HepG2 (cell line): ENCODE results near the gene ZNF331. TPM values are rescaled to one million over a fixed set of nuclear protein-coding genes. Genes with fewer than 3 reads are reported as not detected.
A peak's percentile ranks its signal among the peaks of the same experiment; 100 is the strongest.

Experiments used
- ATAC-seq: fragments of 200-7000 bp; cut with Tn5 transposase; 3 replicates; pipeline ENCODE4 v1.9.1; 2020; ENCODE audit warnings: mild to moderate bottlenecking, moderate library complexity
- BruUV-seq: library from RNA; stranded (reverse); fragments of 400-500 nt; replicated peaks from 2 replicates; lab custom pipeline; 2021; lab: Mats Ljungman, UMichigan
- CTCF ChIA-PET: fragments of 300-600 bp; formaldehyde crosslinking; extraction: SDS; loops from one replicate; lab custom pipeline; 2021; ENCODE audit warnings: low total read pairs, inconsistent platforms, low intra/inter-chr PET ratio; lab: Yijun Ruan, JAX
- POLR2A ChIA-PET: fragments of 350-600 bp; sonication (Branson Sonifier 250); formaldehyde crosslinking; loops from one replicate; lab custom pipeline; 2020; ENCODE audit warnings: antibody characterized with exemption, inconsistent platforms; lab: Yijun Ruan, JAX
- DNase-seq: peaks from one replicate; pipeline ENCODE4 v3.0.0-alpha.2; 2015; ENCODE audit warnings: low spot score
- FAIRE-seq: peaks from 3 replicates; lab custom pipeline; 2011; peaks lifted over from hg19 to GRCh38; lab: Jason Lieb, UNC
- H2AFZ ChIP-seq: one replicate; pipeline ENCODE4 v1.6.1; 2011; ENCODE audit warnings: low read length, inconsistent platforms
- H3K27ac ChIP-seq: fragments of 300-600 bp; 3 replicates; pipeline ENCODE4 v1.8.0; 2011; ENCODE audit warnings: mixed run types, mild to moderate bottlenecking, mixed read lengths, low read length, inconsistent platforms; ENCODE audit not compliant: insufficient read depth; ENCODE audit errors: extremely low read length
- H3K27me3 ChIP-seq, 2 experiments: fragments of 200-600 bp in 1 of 2; 2 replicates in 1 of 2; 3 replicates in 1 of 2; pipeline versions ENCODE4 v1.6.0 to v1.8.0; 2011; ENCODE audit warnings: low read length in 2 of 2, mild to moderate bottlenecking in 2 of 2, moderate library complexity in 2 of 2, inconsistent platforms in 1 of 2; ENCODE audit not compliant: insufficient read depth in 2 of 2, control insufficient read depth in 1 of 2
- H3K36me3 ChIP-seq, 2 experiments: fragments of 200-600 bp in 1 of 2; replicated peaks in 1 of 2; 2 replicates in 1 of 2; 3 replicates in 1 of 2; pipeline versions ENCODE4 v1.5.1 to v1.8.0; 2011; ENCODE audit warnings: low read length in 2 of 2, inconsistent platforms in 1 of 2; ENCODE audit not compliant: insufficient read depth in 2 of 2, control insufficient read depth in 1 of 2
- H3K4me1 ChIP-seq: 2 replicates; pipeline ENCODE4 v1.5.1; 2012; ENCODE audit warnings: low read length, inconsistent platforms; ENCODE audit not compliant: insufficient read depth
- H3K4me2 ChIP-seq: 2 replicates; pipeline ENCODE4 v1.6.0; 2011; ENCODE audit warnings: low read depth, low read length, inconsistent platforms
- H3K4me3 ChIP-seq, 3 experiments: fragments of 200-600 bp in 1 of 3; sonication (generic), shearing (Covaris generic) in 1 of 3; replicated peaks in 1 of 3; 2 replicates each; pipeline ENCODE4 v1.5.1; 2011 to 2016; ENCODE audit warnings: low read length in 3 of 3, inconsistent platforms in 2 of 3, low read depth in 2 of 3, mild to moderate bottlenecking in 2 of 3, control low read depth in 1 of 3, mixed read lengths in 1 of 3; ENCODE audit not compliant: insufficient read depth in 1 of 3
- H3K79me2 ChIP-seq: one replicate; pipeline ENCODE4 v1.6.1; 2011; ENCODE audit warnings: low read length, inconsistent platforms; ENCODE audit not compliant: insufficient read depth
- H3K9ac ChIP-seq: 2 replicates; pipeline ENCODE4 v1.6.0; 2011; ENCODE audit warnings: mild to moderate bottlenecking, low read depth, low read length, inconsistent platforms; ENCODE audit not compliant: insufficient read depth
- H3K9me3 ChIP-seq: 2 replicates; pipeline ENCODE4 v1.5.1; 2012; ENCODE audit warnings: mild to moderate bottlenecking, low read length
- H4K20me1 ChIP-seq: 2 replicates; pipeline ENCODE4 v1.6.0; 2011; ENCODE audit warnings: inconsistent platforms, mild to moderate bottlenecking, low read length, moderate library complexity; ENCODE audit not compliant: insufficient read depth
- ARNTL ChIP-seq: sonication (generic); formaldehyde crosslinking; IDR thresholded peaks from 2 replicates; pipeline ENCODE4 v1.4.0; 2020; ENCODE audit warnings: mild to moderate bottlenecking, missing genetic modification reagents
- ATF5 ChIP-seq: sonication (generic); formaldehyde crosslinking; IDR thresholded peaks from 2 replicates; pipeline ENCODE4 v1.4.0; 2020; ENCODE audit warnings: mild to moderate bottlenecking, low read depth, missing genetic modification reagents
- HNRNPL ChIP-seq: fragments of 200-400 bp; formaldehyde crosslinking; IDR thresholded peaks from 2 replicates; pipeline ENCODE4 v1.6.1; 2017; ENCODE audit warnings: mild to moderate bottlenecking, low read depth, low read length
- HOXD1 ChIP-seq: sonication (generic); formaldehyde crosslinking; IDR thresholded peaks from 2 replicates; pipeline ENCODE4 v1.5.0; 2020; ENCODE audit warnings: missing genetic modification reagents
- JUN ChIP-seq: sonication (generic); formaldehyde crosslinking; IDR thresholded peaks from 2 replicates; pipeline ENCODE4 v1.4.0; 2020; ENCODE audit warnings: mild to moderate bottlenecking, missing genetic modification reagents
- KMT2A ChIP-seq: sonication (generic); formaldehyde crosslinking; IDR thresholded peaks from 2 replicates; pipeline ENCODE4 v1.4.0; 2020; ENCODE audit warnings: missing genetic modification reagents
- NFKBIZ ChIP-seq: IDR thresholded peaks from 2 replicates; pipeline ENCODE4 v1.6.1; 2018; ENCODE audit warnings: missing genetic modification reagents, missing compliant biosample characterization
- NRL ChIP-seq: sonication (generic); formaldehyde crosslinking; IDR thresholded peaks from 2 replicates; pipeline ENCODE4 v1.5.0; 2020; ENCODE audit warnings: missing genetic modification reagents, mild to moderate bottlenecking, moderate library complexity, borderline replicate concordance
- RBAK ChIP-seq: sonication (generic); formaldehyde crosslinking; IDR thresholded peaks from 2 replicates; pipeline ENCODE4 v1.5.1; 2020; ENCODE audit warnings: mild to moderate bottlenecking, missing genetic modification reagents
- SNAI1 ChIP-seq: sonication (generic); formaldehyde crosslinking; IDR thresholded peaks from 2 replicates; pipeline ENCODE4 v1.5.0; 2020; ENCODE audit warnings: mild to moderate bottlenecking, missing genetic modification reagents, borderline replicate concordance
- SUZ12 ChIP-seq: fragments of 150-350 bp; IDR thresholded peaks from 2 replicates; pipeline ENCODE4 v1.6.1; 2014; ENCODE audit warnings: low read depth, low read length
- ZBED4 ChIP-seq: sonication (generic); formaldehyde crosslinking; IDR thresholded peaks from 2 replicates; pipeline ENCODE4 v1.4.0; 2020; ENCODE audit warnings: missing genetic modification reagents, borderline replicate concordance
- ZNF136 ChIP-seq: sonication (generic); formaldehyde crosslinking; IDR thresholded peaks from 2 replicates; pipeline ENCODE4 v1.8.1; 2022; ENCODE audit warnings: low read depth, mild to moderate bottlenecking, moderate library complexity, missing genetic modification reagents
- ZNF253 ChIP-seq: sonication (generic); formaldehyde crosslinking; IDR thresholded peaks from 2 replicates; pipeline ENCODE4 v1.8.0; 2022; ENCODE audit warnings: mild to moderate bottlenecking, missing genetic modification reagents, borderline replicate concordance
- in situ Hi-C: cut with HindIII; loops from 2 replicates; pipeline ENCODE4 v1.10.0; 2017; ENCODE audit warnings: low pct_unique_long_range_greater_than_20kb; ENCODE audit not compliant: extremely low pct_ligation_motif_present
- intact Hi-C: fragments of 100-400 bp; cut with micrococcal nuclease; formaldehyde crosslinking; loops from one replicate; pipeline ENCODE4 v1.10.0; 2022; ENCODE audit not compliant: unreplicated experiment
- polyA plus RNA-seq, 8 experiments: library from polyadenylated mRNA; depleted of rRNA in 3 of 8; stranded (reverse) in 7 of 8; unstranded in 1 of 8; fragments of >200 nt; fragmentation: Illumina TruSeq in 4 of 8; extraction: Trizol in 4 of 8; gene quantifications; 2 replicates each; pipeline versions ENCODE4 v1.2.1 to v1.2.3, GENCODE V29; 2011 to 2016; ENCODE audit warnings: low read depth in 4 of 8, missing spikeins in 1 of 8, mixed read lengths in 1 of 8; ENCODE audit not compliant: insufficient read depth in 1 of 8
- total RNA-seq, 5 experiments: library from RNA; depleted of rRNA; stranded (reverse); fragments of >200 nt; fragmentation: Illumina TruSeq; extraction: Trizol; gene quantifications; 2 replicates each; pipeline ENCODE4 v1.2.3, GENCODE V29; 2016; ENCODE audit warnings: low read depth in 1 of 5

The ZNF331 gene
- total and polyA plus RNA-seq, 2 of the 13 experiments (the other 11 are each of a cell fraction or from before 2014, with no cell fraction given) = 8.2 to 13.3 TPM

- TF ChIP-seq ZBED4 (CRISPR knock-in tag) (no peak), SUZ12 (no peak), HNRNPL (no peak), ATF5 (CRISPR knock-in tag) (no peak), SNAI1 (CRISPR knock-in tag) (no peak), NRL (CRISPR knock-in tag) (no peak), RBAK (CRISPR knock-in tag) (no peak)
These were observed 5.6 kb upstream of the ZNF331 start (continued) for GRCh38 chr19:53532362-53532761.

- peaks cover 1 to 9% of the 10 kb centered on the region in 2 experiments; a peak in 3 of 5 replicates for H3K36me3 ChIP-seq
- peak overlapping the region; percentile 89 for H3K27ac ChIP-seq
- in situ Hi-C loops (no loop called here), intact Hi-C loops (no loop called here)
- no peaks in the 10 kb centered on the region for H4K20me1 ChIP-seq
- no peak overlapping the region for H2AFZ ChIP-seq
- no peaks in the 10 kb centered on the region for H3K27me3 ChIP-seq
- H3K4me2 ChIP-seq = peak overlapping the region; percentile 61
- POLR2A ChIA-PET = interaction anchor here (1.7 to 2.2 kb wide), 2 partner anchors 16 to 28 kb away, joined by 5 to 7 read pairs; no protein-coding TSS in a partner anchor
- no peak for FAIRE-seq
- H3K9ac ChIP-seq = peak overlapping the region; percentile 73
- no peak for TF ChIP-seq ARNTL (CRISPR knock-in tag)
- TF ChIP-seq ZNF136 = no peak
- no peak for TF ChIP-seq NFKBIZ (CRISPR knock-in tag)
- TF ChIP-seq HOXD1 (CRISPR knock-in tag) = no peak
- TF ChIP-seq ZNF253 (CRISPR knock-in tag) = no peak
- TF ChIP-seq JUN = no peak
- no peak for TF ChIP-seq KMT2A (CRISPR knock-in tag)
- DNase-seq = no peak
- no TSS peak for BruUV-seq
- H3K79me2 ChIP-seq = peaks cover 17% of the 10 kb centered on the region
- no peaks in the 10 kb centered on the region for H3K9me3 ChIP-seq
- CTCF ChIA-PET = no interaction called here
- peaks cover 76% of the 10 kb centered on the region for H3K4me1 ChIP-seq
- no peak for ATAC-seq
- no peak overlapping the region for H3K4me3 ChIP-seq
These were observed 1.8 kb upstream of the ZNF331 start for GRCh38 chr19:53536225-53536548.
